Right lobe of liver (tissue), 4 donors: ENCODE data around the gene LIM2.

ENCODE experiments used
- POLR2A ChIP-seq: fragments of 450-650 bp; IDR thresholded peaks from one replicate; pipeline ENCODE4 v1.6.1; 2017; ENCODE audit warnings: antibody characterized with exemption, mild to moderate bottlenecking
- TF ChIP-seq, protein P1 (sequence below), 4 donors: fragments of 200-600 bp in 3 of 4; fragments of 450-650 bp in 1 of 4; IDR thresholded peaks; one replicate each; pipeline versions ENCODE4 v1.5.1 to v1.8.0; 2016 to 2022; ENCODE audit warnings: antibody characterized with exemption in 4 of 4, mild to moderate bottlenecking in 2 of 4
- donor health status: DM: no; HTN: no; CAD: no.
- donor health status: DM: no; HTN: no; CAD: no.
- donor health status: DM: no; HTN: yes; CAD: no.

DNA sequence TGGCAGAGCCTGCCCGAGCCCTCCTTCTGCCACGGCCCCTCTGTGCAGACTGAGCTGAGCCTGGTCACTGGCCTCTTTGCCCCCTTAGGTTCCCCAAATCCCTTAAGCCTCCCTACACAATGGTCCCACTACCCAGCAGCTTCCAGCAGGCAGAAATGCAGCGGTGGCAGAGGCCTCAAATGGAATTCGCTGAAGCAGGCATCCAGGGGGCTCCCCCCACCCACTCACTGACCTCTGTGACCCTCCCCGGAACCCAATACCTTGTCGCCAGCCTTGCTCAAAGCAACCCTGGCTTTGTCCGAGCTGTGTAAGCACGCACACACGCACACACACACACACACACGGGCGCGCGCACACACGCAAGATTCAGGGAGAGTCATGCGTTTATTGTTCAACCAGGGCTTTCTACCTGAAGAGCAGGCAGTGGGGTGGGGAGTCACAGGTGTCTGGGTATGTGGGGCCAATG lies at the start of gene LIM2:
- TF ChIP-seq, protein P1, sequence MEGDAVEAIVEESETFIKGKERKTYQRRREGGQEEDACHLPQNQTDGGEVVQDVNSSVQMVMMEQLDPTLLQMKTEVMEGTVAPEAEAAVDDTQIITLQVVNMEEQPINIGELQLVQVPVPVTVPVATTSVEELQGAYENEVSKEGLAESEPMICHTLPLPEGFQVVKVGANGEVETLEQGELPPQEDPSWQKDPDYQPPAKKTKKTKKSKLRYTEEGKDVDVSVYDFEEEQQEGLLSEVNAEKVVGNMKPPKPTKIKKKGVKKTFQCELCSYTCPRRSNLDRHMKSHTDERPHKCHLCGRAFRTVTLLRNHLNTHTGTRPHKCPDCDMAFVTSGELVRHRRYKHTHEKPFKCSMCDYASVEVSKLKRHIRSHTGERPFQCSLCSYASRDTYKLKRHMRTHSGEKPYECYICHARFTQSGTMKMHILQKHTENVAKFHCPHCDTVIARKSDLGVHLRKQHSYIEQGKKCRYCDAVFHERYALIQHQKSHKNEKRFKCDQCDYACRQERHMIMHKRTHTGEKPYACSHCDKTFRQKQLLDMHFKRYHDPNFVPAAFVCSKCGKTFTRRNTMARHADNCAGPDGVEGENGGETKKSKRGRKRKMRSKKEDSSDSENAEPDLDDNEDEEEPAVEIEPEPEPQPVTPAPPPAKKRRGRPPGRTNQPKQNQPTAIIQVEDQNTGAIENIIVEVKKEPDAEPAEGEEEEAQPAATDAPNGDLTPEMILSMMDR (IDR thresholded peaks at IDR 0.05), result no peak
- no peak for TF ChIP-seq POLR2A
